Heart left ventricle (tissue), 16 donors: ENCODE results near the gene PEX7. TPM values are rescaled to one million over a fixed set of nuclear protein-coding genes. Genes with fewer than 3 reads are reported as not detected.

Source experiments
- ATAC-seq, 4 donors: fragments of 200-7000 bp; cut with Tn5 transposase; one replicate each; pipeline ENCODE4 v1.9.1; 2020 to 2022; ENCODE audit warnings: moderate library complexity in 4 of 4, mild to moderate bottlenecking in 3 of 4, moderate number of reproducible peaks in 1 of 4
- DNase-seq, 5 donors: peaks; one replicate each; pipeline ENCODE4 v3.0.0-alpha.2; 2020
- H3K27ac ChIP-seq, 12 donors: fragments of 200-600 bp; sonication (generic) in 4 of 12; one replicate each; pipeline versions ENCODE4 v1.5.0 to v1.8.0; 2016 to 2022; ENCODE audit warnings: mild to moderate bottlenecking in 2 of 12
- H3K27me3 ChIP-seq, 9 donors: fragments of 200-600 bp; sonication (generic) in 2 of 9; one replicate each; pipeline versions ENCODE4 v1.5.1 to v1.8.0; 2016 to 2022; ENCODE audit warnings: mild to moderate bottlenecking in 3 of 9
- H3K36me3 ChIP-seq, 9 donors: fragments of 200-600 bp; sonication (generic) in 2 of 9; one replicate each; pipeline versions ENCODE4 v1.5.0 to v1.8.0; 2018 to 2022; ENCODE audit warnings: mild to moderate bottlenecking in 2 of 9
- H3K4me1 ChIP-seq, 12 donors: fragments of 200-600 bp; sonication (generic) in 4 of 12; one replicate each; pipeline versions ENCODE4 v1.5.0 to v1.8.0; 2016 to 2022; ENCODE audit warnings: mild to moderate bottlenecking in 3 of 12
- H3K4me3 ChIP-seq, 12 donors: fragments of 200-600 bp; sonication (generic) in 4 of 12; one replicate each; pipeline versions ENCODE4 v1.5.0 to v1.8.0; 2017 to 2022; ENCODE audit warnings: mild to moderate bottlenecking in 9 of 12, moderate library complexity in 4 of 12
- H3K9me3 ChIP-seq, 12 donors: fragments of 200-600 bp; sonication (generic) in 4 of 12; one replicate each; pipeline versions ENCODE4 v1.5.0 to v1.8.0; 2016 to 2022; ENCODE audit warnings: mild to moderate bottlenecking in 1 of 12
- CTCF ChIP-seq, 12 donors: fragments of 200-600 bp; sonication (generic) in 4 of 12; IDR thresholded peaks; one replicate each; pipeline versions ENCODE4 v1.5.0 to v1.8.0; 2018 to 2022; ENCODE audit warnings: antibody characterized with exemption in 12 of 12, mild to moderate bottlenecking in 5 of 12
- POLR2A ChIP-seq, 2 donors: fragments of 450-650 bp; IDR thresholded peaks; one replicate each; pipeline ENCODE4 v1.6.1; 2017; ENCODE audit warnings: antibody characterized with exemption in 2 of 2, mild to moderate bottlenecking in 2 of 2, moderate library complexity in 2 of 2
- WGBS, 4 donors: extraction: QIAGEN DNeasy Blood & Tissue Kit in 2 of 4; methylation state at CpG; one replicate each; pipeline versions ENCODE4 v1.1.5 to v1.1.7; 2013 to 2018; 5-methylcytosine and 5-hydroxymethylcytosine counted together
- intact Hi-C, 10 donors: fragments of 100-400 bp; cut with DNase I; formaldehyde crosslinking; loops; one replicate each; pipeline versions ENCODE4 v1.11.1 to v1.14.2; 2022
- polyA plus RNA-seq, 2 donors: library from polyadenylated mRNA; stranded (reverse); fragments of 200-250 nt; gene quantifications; one replicate each; pipeline ENCODE4 v1.2.3, GENCODE V29; 2013
- total RNA-seq, 9 donors: library from RNA; depleted of rRNA in 2 of 9; stranded (reverse); fragments of >200 nt in 2 of 9; fragmentation: NEBNext Ultra II Directional in 3 of 9; extraction: Animal tissue kit (Norgen Biotek cat#: 25700) in 3 of 9; gene quantifications; one replicate each; pipeline versions ENCODE4 v1.1.0 to v1.2.4, GENCODE V29; 2016 to 2023
- donor health status: ischemic (EF 13 %, LVEDD 7.1; RV severe dilation, severe dysfunction).
- donor health status: healthy with polysubstance abuse.
- donor health status: DM: no; HTN: yes; CAD: no.
- donor health status: DM: no; HTN: no; CAD: no.
- donor health status: ischemic (EF 25% LVEDD 6.9; RV normal size, moderate dysfunction).
- donor health status: ischemic (EF 25% LVEDD 5.7; RV mildly dilated, moderate dysfunction).
- donor health status: healthy.
- donor health status: DM: yes; HTN: yes; CAD: no.
- donor health status: ischemic (EF 35%, LVEDD 5.7; RV mildly dilated, moderate dysfunction).
- donor health status: nonischemic (EF 11% LVEDD 7.7; RV severe dilation, severe dysfunction).
- donor health status: DM: yes; HTN: yes; CAD: no.
- donor health status: PGD.
- donor health status: ischemic (EF 29% LVEDD 5.4; RV normal size, mild dysfunction).
- donor health status: nonischemic (EF 23%, LVEDD 6.1; RV moderate dilation, normal function).

The PEX7 gene
- total and polyA plus RNA-seq, 11 donors, result 4.7 to 22.1 (median 15.5) TPM

- no peaks in the 10 kb centered on the region for H3K36me3 ChIP-seq
- TF ChIP-seq POLR2A (IDR thresholded peaks at IDR 0.05) (no peak), CTCF (IDR thresholded peaks at IDR 0.05) (no peak)
- H3K27me3 ChIP-seq, result no peaks in the 10 kb centered on the region
- H3K9me3 ChIP-seq, result no peaks in the 10 kb centered on the region
- ATAC-seq (no peak), DNase-seq (no peak)
- H3K27ac ChIP-seq, result peak overlapping the region; percentile 84 to 98 (median 94)
- peaks cover 0 to 58% (median 30%) of the 10 kb centered on the region in 12 donors for H3K4me1 ChIP-seq
- intact Hi-C loops, result loop anchor here in 7 of 10 donors (5.0 to 10.0 kb wide), 6 partner anchors 43 to 208 kb away; no protein-coding TSS in a partner anchor
- peak overlapping the region; percentile 29 to 94 (median 78) for H3K4me3 ChIP-seq
- 17 to 27% (median 22%) methylated on average over 7 of the region's 7 CpGs for WGBS, 4 donors
These were observed 31.7 kb upstream of the PEX7 start for GRCh38 chr6:136790411-136791295.

- H3K4me3 ChIP-seq, result peak overlapping the region; percentile 29 to 94 (median 78)
- H3K4me1 ChIP-seq, result peaks cover 0 to 50% (median 23%) of the 10 kb centered on the region in 12 donors
- intact Hi-C loops, result loop anchor here in 9 of 10 donors (1.0 to 10.0 kb wide), 9 partner anchors 44 to 209 kb away; no protein-coding TSS in a partner anchor
- H3K27me3 ChIP-seq, result no peaks in the 10 kb centered on the region
- 1 to 3% (median 2%) methylated on average over 30 to 62 of the region's 62 CpGs for WGBS, 4 donors
- no peaks in the 10 kb centered on the region for H3K9me3 ChIP-seq
- ATAC-seq (peak; percentile 34 to 61 (median 56)), DNase-seq (peak; percentile 46 to 76 (median 65))
- peak overlapping the region; percentile 84 to 98 (median 94) for H3K27ac ChIP-seq
- no peaks in the 10 kb centered on the region for H3K36me3 ChIP-seq
- peak in 1 of 2 donors; percentile 41 for TF ChIP-seq POLR2A (IDR thresholded peaks at IDR 0.05)
- TF ChIP-seq CTCF (IDR thresholded peaks at IDR 0.05), result no peak
These were observed 30.9 kb upstream of the PEX7 start for GRCh38 chr6:136791296-136792094.

- Histone ChIP-seq H3K27me3 (no peaks in the 10 kb centered on the region), H3K4me1 (peaks cover 0 to 46% (median 21%) of the 10 kb centered on the region in 12 donors), H3K27ac (peak overlapping the region; percentile 84 to 98 (median 94)), H3K9me3 (no peaks in the 10 kb centered on the region), H3K36me3 (no peaks in the 10 kb centered on the region), H3K4me3 (peak overlapping the region; percentile 29 to 94 (median 78))
- intact Hi-C loops, result loop anchor here in 9 of 10 donors (1.0 to 10.0 kb wide), 9 partner anchors 45 to 210 kb away; no protein-coding TSS in a partner anchor
- no peak for ATAC-seq
- TF ChIP-seq POLR2A (IDR thresholded peaks at IDR 0.05) (no peak), CTCF (IDR thresholded peaks at IDR 0.05) (no peak)
- DNase-seq, result no peak
- 0 to 2% (median 0%) methylated on average over 3 to 46 of the region's 46 CpGs for WGBS, 4 donors
These were observed 30.3 kb upstream of the PEX7 start for GRCh38 chr6:136792095-136792409.
